Erythroblast (primary cell): ENCODE results near the gene GLUL.
"Not testable (repeated sequence)": the region's sequence is repeated elsewhere in the genome, so short reads cannot be mapped to it uniquely, and the experiment has no call there.

Source experiments
- DNase-seq, 2 experiments: peaks; one replicate each; lab custom pipeline; 2025; lab: John Stamatoyannopoulos, UW
- GATA1 ChIP-seq: IDR thresholded peaks from 2 replicates; pipeline ENCODE4 v1.6.1; 2011; ENCODE audit warnings: low read depth, mild to moderate bottlenecking, control low read depth, low read length, moderate library complexity
- POLR2A ChIP-seq: IDR thresholded peaks from 2 replicates; pipeline ENCODE4 v1.6.1; 2011; ENCODE audit warnings: mild to moderate bottlenecking, low read length

The GLUL gene

GRCh38 chr1:182387566-182387965 lies 4.0 kb downstream of the GLUL start:
- TF ChIP-seq POLR2A (no peak), GATA1 (no peak)
- DNase-seq: no peak

GRCh38 chr1:182386980-182387379 lies 4.6 kb downstream of the GLUL start:
- no peak for DNase-seq
- TF ChIP-seq GATA1 (no peak), POLR2A (no peak)

GRCh38 chr1:182385885-182386853 lies 5.4 kb downstream of the GLUL start:
- peak; percentile 27 to 39 for DNase-seq
- TF ChIP-seq GATA1: no peak
- no peak for TF ChIP-seq POLR2A

GRCh38 chr1:182384387-182384960 lies 7.1 kb downstream of the GLUL start:
- DNase-seq: no peak
- TF ChIP-seq GATA1 (no peak), POLR2A (no peak)

- DNase-seq: no peak
- TF ChIP-seq GATA1 (no peak), POLR2A (peak; percentile 23)
Measured at GRCh38 chr1:182383934-182384333, 7.7 kb downstream of the GLUL start.

- no peak for TF ChIP-seq GATA1
- TF ChIP-seq POLR2A: peak; percentile 12
- no peak for DNase-seq
Measured at GRCh38 chr1:182383037-182383661, 8.4 kb downstream of the GLUL start.

- DNase-seq: peak in 1 of 2 experiments; percentile 20
- TF ChIP-seq GATA1: no peak
- TF ChIP-seq POLR2A: peak; percentile 63
Measured at GRCh38 chr1:182381962-182382819, 9.4 kb downstream of the GLUL start.

- TF ChIP-seq POLR2A (no peak), GATA1 (no peak)
- DNase-seq: no peak
Measured at GRCh38 chr1:182380199-182380598, 11.4 kb downstream of the GLUL start.

GRCh38 chr1:182379781-182380180 lies 11.8 kb downstream of the GLUL start:
- not testable (repeated sequence) for DNase-seq

- TF ChIP-seq GATA1: no peak
- TF ChIP-seq POLR2A: no peak
- no peak for DNase-seq
Measured at GRCh38 chr1:182376936-182377574, 14.5 kb downstream of the GLUL start.

GRCh38 chr1:182374101-182374834 lies 17.3 kb downstream of the GLUL start:
- TF ChIP-seq GATA1: no peak
- TF ChIP-seq POLR2A: no peak
- no peak for DNase-seq

- no peak for DNase-seq
- no peak for TF ChIP-seq POLR2A
- TF ChIP-seq GATA1: no peak
Measured at GRCh38 chr1:182370532-182370931, 21.1 kb downstream of the GLUL start.
